CD4-positive, CD25-positive, alpha-beta regulatory T cell (primary cell): ENCODE data around the gene C15orf39. TPM values are rescaled to one million over a fixed set of nuclear protein-coding genes. Genes with fewer than 3 reads are reported as not detected.

Experiments
- polyA plus RNA-seq, 4 donors: library from polyadenylated mRNA; unstranded; fragments of 300-500 nt; fragmentation: Illumina TruSeq; gene quantifications; one replicate each; pipeline ENCODE4 v1.2.3, GENCODE V29; 2021
- total RNA-seq: library from RNA; stranded (reverse); gene quantifications from one replicate; pipeline ENCODE4 v1.2.3, GENCODE V29; 2022

C15orf39 gene
- total and polyA plus RNA-seq, 5 donors from 2014 or later: 1.2 to 19.5 (median 2.1) TPM

Other genes starting within 250 kb of the C15orf39 start
- gene RPP25, start 245.1 kb upstream of the C15orf39 start, total RNA-seq: 0.54 TPM
- gene RPP25, start 245.1 kb upstream of the C15orf39 start, polyA plus RNA-seq: 1 to 10 TPM; 1.6 to 4.6 (median 2.8) TPM
- 1.3 TPM for gene SCAMP5, start 206.3 kb upstream of the C15orf39 start, total RNA-seq
- gene SCAMP5, start 206.3 kb upstream of the C15orf39 start, polyA plus RNA-seq: under 1 TPM in 2 of 4 donors, not detected in 2; 0.20 to 0.25 TPM
- 11.0 TPM for gene PPCDC, start 178.3 kb upstream of the C15orf39 start, total RNA-seq
- gene PPCDC, start 178.3 kb upstream of the C15orf39 start, polyA plus RNA-seq: 10 to 100 TPM; 12.3 to 15.5 (median 12.8) TPM
- gene GOLGA6C, start 56.5 kb downstream of the C15orf39 start, total RNA-seq: not detected
- not detected for gene GOLGA6C, start 56.5 kb downstream of the C15orf39 start, polyA plus RNA-seq
- gene GOLGA6D, start 81.0 kb downstream of the C15orf39 start, total RNA-seq: not detected
- not detected for gene GOLGA6D, start 81.0 kb downstream of the C15orf39 start, polyA plus RNA-seq
- 30.3 TPM for gene COMMD4, start 134.2 kb downstream of the C15orf39 start, total RNA-seq
- 10 to 100 TPM; 44.7 to 68.1 (median 56.6) TPM for gene COMMD4, start 134.2 kb downstream of the C15orf39 start, polyA plus RNA-seq
- 23.7 TPM for gene NEIL1, start 145.2 kb downstream of the C15orf39 start, total RNA-seq
- 1 to 10 TPM; 1.1 to 3.4 (median 1.4) TPM for gene NEIL1, start 145.2 kb downstream of the C15orf39 start, polyA plus RNA-seq
- 353 TPM for gene MAN2C1, start 166.7 kb downstream of the C15orf39 start, total RNA-seq
- 10 to 100 TPM; 21.4 to 32.9 (median 30.6) TPM for gene MAN2C1, start 166.7 kb downstream of the C15orf39 start, polyA plus RNA-seq
- gene SIN3A, start 249.8 kb downstream of the C15orf39 start, total RNA-seq: 123 TPM
- 10 to 100 TPM; 13.6 to 15.0 (median 14.8) TPM for gene SIN3A, start 249.8 kb downstream of the C15orf39 start, polyA plus RNA-seq